Breast epithelium (tissue), 3 donors: Measurements from ENCODE around the gene COL4A5.

ENCODE experiments used
- POLR2AphosphoS5 ChIP-seq, 3 donors: sonication (generic); formaldehyde crosslinking; IDR thresholded peaks; one replicate each; pipeline ENCODE4 v1.6.1; 2017; ENCODE audit warnings: antibody characterized with exemption in 3 of 3
- TF ChIP-seq, protein P1 (sequence below), 3 donors: fragments of 450-650 bp; IDR thresholded peaks; one replicate each; pipeline ENCODE4 v1.5.1; 2016 to 2017; ENCODE audit warnings: antibody characterized with exemption in 3 of 3, mild to moderate bottlenecking in 3 of 3, moderate library complexity in 3 of 3

- TF ChIP-seq, protein P1, sequence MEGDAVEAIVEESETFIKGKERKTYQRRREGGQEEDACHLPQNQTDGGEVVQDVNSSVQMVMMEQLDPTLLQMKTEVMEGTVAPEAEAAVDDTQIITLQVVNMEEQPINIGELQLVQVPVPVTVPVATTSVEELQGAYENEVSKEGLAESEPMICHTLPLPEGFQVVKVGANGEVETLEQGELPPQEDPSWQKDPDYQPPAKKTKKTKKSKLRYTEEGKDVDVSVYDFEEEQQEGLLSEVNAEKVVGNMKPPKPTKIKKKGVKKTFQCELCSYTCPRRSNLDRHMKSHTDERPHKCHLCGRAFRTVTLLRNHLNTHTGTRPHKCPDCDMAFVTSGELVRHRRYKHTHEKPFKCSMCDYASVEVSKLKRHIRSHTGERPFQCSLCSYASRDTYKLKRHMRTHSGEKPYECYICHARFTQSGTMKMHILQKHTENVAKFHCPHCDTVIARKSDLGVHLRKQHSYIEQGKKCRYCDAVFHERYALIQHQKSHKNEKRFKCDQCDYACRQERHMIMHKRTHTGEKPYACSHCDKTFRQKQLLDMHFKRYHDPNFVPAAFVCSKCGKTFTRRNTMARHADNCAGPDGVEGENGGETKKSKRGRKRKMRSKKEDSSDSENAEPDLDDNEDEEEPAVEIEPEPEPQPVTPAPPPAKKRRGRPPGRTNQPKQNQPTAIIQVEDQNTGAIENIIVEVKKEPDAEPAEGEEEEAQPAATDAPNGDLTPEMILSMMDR (IDR thresholded peaks at IDR 0.05), result no peak
- no peak for TF ChIP-seq POLR2AphosphoS5 (IDR thresholded peaks at IDR 0.05)
Observed at GRCh38 chrX:108527724-108528123, 88.1 kb downstream of the COL4A5 start.
